T-cell (primary cell): ENCODE measurements around the gene ATP5F1E. TPM values are rescaled to one million over a fixed set of nuclear protein-coding genes. Genes with fewer than 3 reads are reported as not detected.
"Not testable (repeated sequence)": the region's sequence is repeated elsewhere in the genome, so short reads cannot be mapped to it uniquely, and the experiment has no call there.

Source experiments
- ATAC-seq, 4 experiments: fragments of 200-7000 bp in 3 of 4; fragments of 150-1000 bp in 1 of 4; cut with Tn5 transposase; replicated peaks in 1 of 4; 1 replicate in 3 of 4; 2 replicates in 1 of 4; pipeline ENCODE4 v1.10.0; 2021; ENCODE audit warnings: moderate library complexity in 3 of 4, mild to moderate bottlenecking in 2 of 4, moderate number of reproducible peaks in 1 of 4
- CTCF ChIA-PET, 2 donors: fragments of 300-600 bp; sonication (Branson Sonifier 250); formaldehyde crosslinking; loops; one replicate each; lab custom pipeline; 2022; ENCODE audit warnings: antibody characterized with exemption in 2 of 2; lab: Charles Lee
- POLR2A ChIA-PET, 2 donors: fragments of 300-600 bp; sonication (Branson Sonifier 250); formaldehyde crosslinking; loops; one replicate each; lab custom pipeline; 2022; ENCODE audit warnings: antibody characterized with exemption in 2 of 2; lab: Charles Lee
- DNase-seq, 35 experiments: peaks; one replicate each; pipeline versions ENCODE4 v3.0.0 to v3.0.0-alpha.2; 2013 to 2023
- H3K27ac ChIP-seq: one replicate; pipeline ENCODE4 v1.5.1; 2013; ENCODE audit warnings: low read length
- H3K27me3 ChIP-seq, 2 experiments: replicated peaks in 1 of 2; 1 replicate in 1 of 2; 2 replicates in 1 of 2; pipeline versions ENCODE4 v1.6.1 to v1.7.0; 2013; ENCODE audit warnings: low read length in 1 of 2, mixed read lengths in 1 of 2; ENCODE audit not compliant: control insufficient read depth in 2 of 2, insufficient read depth in 2 of 2; ENCODE audit errors: extremely low read depth in 1 of 2
- H3K36me3 ChIP-seq, 2 donors: 1 replicate in 1 of 2; 2 replicates in 1 of 2; pipeline versions ENCODE4 v1.6.1 to v1.7.0; 2013; ENCODE audit warnings: low read length in 1 of 2; ENCODE audit not compliant: control insufficient read depth in 2 of 2, insufficient read depth in 1 of 2; ENCODE audit errors: extremely low read depth in 1 of 2
- H3K4me1 ChIP-seq, 2 experiments: 1 replicate in 1 of 2; 2 replicates in 1 of 2; pipeline versions ENCODE4 v1.6.1 to v1.7.0; 2013; ENCODE audit warnings: low read length in 2 of 2, mixed read lengths in 1 of 2; ENCODE audit not compliant: insufficient read depth in 2 of 2, control insufficient read depth in 1 of 2; ENCODE audit errors: extremely low read depth in 1 of 2
- H3K4me3 ChIP-seq, 2 donors: 1 replicate in 1 of 2; 2 replicates in 1 of 2; pipeline versions ENCODE4 v1.5.1 to v1.7.0; 2013; ENCODE audit warnings: mild to moderate bottlenecking in 2 of 2, low read length in 1 of 2, moderate library complexity in 1 of 2; ENCODE audit not compliant: control insufficient read depth in 1 of 2; ENCODE audit errors: extremely low read depth in 1 of 2
- H3K9me3 ChIP-seq: 2 replicates; pipeline ENCODE4 v1.7.0; 2013
- H3K27ac Mint-ChIP-seq, 2 donors: one replicate each; pipeline ENCODE4 v1.8.0; 2020 to 2021; ENCODE audit warnings: mild to moderate bottlenecking in 2 of 2, mixed read lengths in 2 of 2
- H3K27me3 Mint-ChIP-seq, 2 donors: one replicate each; pipeline ENCODE4 v1.8.0; 2021 to 2022; ENCODE audit warnings: mixed read lengths in 2 of 2
- H3K36me3 Mint-ChIP-seq: one replicate; pipeline ENCODE4 v1.8.0; 2021; ENCODE audit warnings: mixed read lengths
- H3K4me1 Mint-ChIP-seq, 3 donors: one replicate each; pipeline ENCODE4 v1.8.0; 2020 to 2022; ENCODE audit warnings: mixed read lengths in 3 of 3, mild to moderate bottlenecking in 1 of 3
- H3K4me3 Mint-ChIP-seq, 3 donors: one replicate each; pipeline ENCODE4 v1.8.0; 2020 to 2022; ENCODE audit warnings: mild to moderate bottlenecking in 3 of 3, mixed read lengths in 3 of 3, moderate library complexity in 3 of 3
- H3K9me3 Mint-ChIP-seq, 3 donors: one replicate each; pipeline ENCODE4 v1.8.0; 2020 to 2022; ENCODE audit warnings: mixed read lengths in 3 of 3
- WGBS: methylation state at CpG from one replicate; pipeline ENCODE4 v1.1.5; 2013; ENCODE audit warnings: missing lambda C conversion rate; ENCODE audit not compliant: insufficient coverage; 5-methylcytosine and 5-hydroxymethylcytosine counted together
- total RNA-seq, 35 experiments: library from RNA in 6 of 35; stranded (reverse) in 6 of 35; fragments of 120-200 nt in 1 of 35; gene quantifications; one replicate each; pipeline versions ENCODE4 v1.2.1 to v1.2.4 and lab custom pipeline; 2013 to 2026

The ATP5F1E gene
- total RNA-seq, 5 donors from 2014 or later (not counting 1 experiment from before 2014, with no cell fraction given) = 50.6 to 105 (median 62.4) TPM

GRCh38 chr20:58987790-58988564 is 44.2 kb downstream of the ATP5F1E start:
- H3K36me3 Mint-ChIP-seq = peaks cover 58% of the 10 kb centered on the region
- ChIA-PET POLR2A (no interaction called here), CTCF (no interaction called here)
- H3K4me3 ChIP-seq = no peak overlapping the region
- H3K27me3 Mint-ChIP-seq = no peaks in the 10 kb centered on the region
- no peak overlapping the region for H3K27ac ChIP-seq
- no peak for DNase-seq
- H3K27me3 ChIP-seq = no peaks in the 10 kb centered on the region
- H3K36me3 ChIP-seq = peaks cover 8 to 77% of the 10 kb centered on the region in 2 donors
- H3K9me3 ChIP-seq = no peaks in the 10 kb centered on the region
- no peak for ATAC-seq
- no peak overlapping the region for H3K4me3 Mint-ChIP-seq
- WGBS = 92% methylated on average over 6 of the region's 9 CpGs
- no peak overlapping the region for H3K27ac Mint-ChIP-seq
- H3K4me1 ChIP-seq = peaks cover 3 to 21% of the 10 kb centered on the region in 2 experiments
- H3K4me1 Mint-ChIP-seq = peaks cover 24 to 32% (median 31%) of the 10 kb centered on the region in 3 donors
- H3K9me3 Mint-ChIP-seq = no peaks in the 10 kb centered on the region

DNA sequence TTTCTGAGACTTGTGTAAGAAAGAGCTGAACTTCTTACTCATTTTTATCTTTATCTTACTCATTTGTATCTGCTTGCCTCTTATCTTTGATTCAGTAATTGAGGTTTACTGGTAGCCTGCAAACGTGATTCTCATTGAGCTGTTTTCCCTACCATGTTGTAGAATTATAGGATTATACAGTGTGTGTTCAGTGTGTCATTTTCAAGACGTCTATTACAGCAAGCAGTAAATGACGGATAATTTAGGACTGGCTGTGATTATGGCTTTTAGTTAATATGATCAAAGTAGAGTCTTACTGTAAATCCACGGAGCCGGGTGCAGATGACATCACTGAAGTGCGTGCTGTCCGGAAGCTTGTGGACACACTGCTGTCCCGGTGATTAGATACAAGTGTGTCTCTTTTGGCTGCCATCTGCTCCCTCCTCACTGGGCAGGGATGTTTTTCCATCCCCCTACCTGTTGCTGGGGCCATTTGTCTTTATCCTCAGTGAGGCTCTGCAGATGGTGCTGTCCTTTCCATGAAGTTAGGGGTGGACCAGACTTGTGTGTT is 45.1 kb downstream of the ATP5F1E start:
- ChIA-PET CTCF (no interaction called here), POLR2A (no interaction called here)
- no peaks in the 10 kb centered on the region for H3K9me3 Mint-ChIP-seq
- WGBS = 90% methylated on average over 7 of the region's 8 CpGs
- ATAC-seq (no peak), DNase-seq (no peak)
- H3K27me3 Mint-ChIP-seq = no peaks in the 10 kb centered on the region
- H3K4me3 ChIP-seq = no peak overlapping the region
- H3K27ac ChIP-seq = no peak overlapping the region
- H3K4me1 Mint-ChIP-seq = peaks cover 33 to 42% (median 41%) of the 10 kb centered on the region in 3 donors
- peaks cover 51% of the 10 kb centered on the region for H3K36me3 Mint-ChIP-seq
- H3K27me3 ChIP-seq = no peaks in the 10 kb centered on the region
- H3K4me3 Mint-ChIP-seq = no peak overlapping the region
- H3K36me3 ChIP-seq = peaks cover 8 to 68% of the 10 kb centered on the region in 2 donors
- H3K9me3 ChIP-seq = no peaks in the 10 kb centered on the region
- peaks cover 10 to 30% of the 10 kb centered on the region in 2 experiments for H3K4me1 ChIP-seq
- peak overlapping the region; percentile 9 to 53 for H3K27ac Mint-ChIP-seq

DNA sequence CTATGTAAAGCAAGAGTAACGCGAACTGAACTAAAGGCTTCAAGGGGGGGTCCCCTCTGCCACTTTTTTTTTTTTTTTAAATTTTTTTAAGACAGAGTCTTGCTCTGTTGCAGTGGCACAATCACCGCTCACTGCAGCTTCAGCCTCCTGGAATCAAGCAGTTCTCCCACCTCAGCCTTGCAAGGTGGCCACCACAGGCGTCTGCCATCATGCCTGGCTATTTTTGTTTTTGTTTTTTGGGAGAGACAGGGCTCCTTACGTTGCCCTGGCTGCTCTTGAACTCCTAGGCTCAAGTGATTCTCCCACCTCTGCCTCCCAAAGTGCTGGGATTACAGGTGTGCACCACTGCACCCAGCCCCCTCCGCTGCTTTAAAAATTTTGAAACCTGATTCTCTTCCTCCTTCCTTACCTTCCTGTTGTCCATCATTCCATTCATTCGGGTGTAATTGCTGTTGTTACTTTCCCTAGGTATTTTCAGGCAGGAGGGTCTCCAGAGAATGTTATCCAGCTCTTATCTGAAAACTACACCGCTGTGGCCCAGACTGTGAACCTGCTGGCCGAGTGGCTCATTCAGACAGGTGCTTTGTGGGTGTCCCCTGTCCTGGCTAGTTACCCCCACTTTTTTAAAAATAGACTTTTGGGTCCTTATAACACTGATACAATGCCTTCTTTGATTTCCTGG is 45.7 kb downstream of the ATP5F1E start:
- no peak overlapping the region for H3K27ac ChIP-seq
- ATAC-seq (no peak), DNase-seq (no peak)
- peaks cover 5 to 61% of the 10 kb centered on the region in 2 donors for H3K36me3 ChIP-seq
- peaks cover 47% of the 10 kb centered on the region for H3K36me3 Mint-ChIP-seq
- H3K27ac Mint-ChIP-seq = peak overlapping the region in 1 of 2 donors; percentile 53
- WGBS = 100% methylated on average over 2 of the region's 9 CpGs
- ChIA-PET POLR2A (no interaction called here), CTCF (no interaction called here)
- H3K4me1 ChIP-seq = peaks cover 10 to 35% of the 10 kb centered on the region in 2 experiments
- H3K4me3 ChIP-seq = no peak overlapping the region
- no peaks in the 10 kb centered on the region for H3K9me3 ChIP-seq
- H3K27me3 ChIP-seq = no peaks in the 10 kb centered on the region
- no peaks in the 10 kb centered on the region for H3K27me3 Mint-ChIP-seq
- H3K9me3 Mint-ChIP-seq = no peaks in the 10 kb centered on the region
- peaks cover 38 to 44% (median 44%) of the 10 kb centered on the region in 3 donors for H3K4me1 Mint-ChIP-seq
- no peak overlapping the region for H3K4me3 Mint-ChIP-seq

DNA sequence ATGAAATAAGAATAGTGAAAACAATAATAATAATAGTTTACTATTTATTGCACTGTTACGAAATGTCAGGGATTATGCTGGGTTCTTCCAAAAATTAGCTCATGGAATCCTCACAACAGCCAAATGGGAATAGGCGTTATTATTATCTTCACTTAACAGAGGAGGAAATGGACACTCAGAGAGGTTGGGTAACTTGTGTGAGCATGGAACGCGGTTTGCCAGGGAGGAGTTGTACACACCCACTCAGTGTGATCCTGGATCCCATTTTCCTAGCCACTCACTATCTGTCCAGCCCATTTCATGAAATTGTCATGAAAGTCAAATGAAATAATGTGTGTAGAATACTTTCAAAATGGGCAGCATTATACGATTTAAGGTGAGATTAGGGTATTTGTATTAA is 46.5 kb downstream of the ATP5F1E start:
- POLR2A ChIA-PET = no interaction called here
- CTCF ChIA-PET = no interaction called here
- H3K9me3 Mint-ChIP-seq = no peaks in the 10 kb centered on the region
- H3K27me3 Mint-ChIP-seq = no peaks in the 10 kb centered on the region
- H3K4me3 ChIP-seq = no peak overlapping the region
- H3K27ac Mint-ChIP-seq = peak overlapping the region in 1 of 2 donors; percentile 4
- peaks cover 38 to 45% (median 44%) of the 10 kb centered on the region in 3 donors for H3K4me1 Mint-ChIP-seq
- DNase-seq (no peak), ATAC-seq (no peak)
- H3K27me3 ChIP-seq = no peaks in the 10 kb centered on the region
- no CpG with 5 or more reads among the region's 5 CpGs for WGBS
- no peak overlapping the region for H3K4me3 Mint-ChIP-seq
- H3K9me3 ChIP-seq = no peaks in the 10 kb centered on the region
- peaks cover 10 to 37% of the 10 kb centered on the region in 2 experiments for H3K4me1 ChIP-seq
- no peak overlapping the region for H3K27ac ChIP-seq
- peaks cover 0 to 54% of the 10 kb centered on the region in 2 donors for H3K36me3 ChIP-seq
- peaks cover 39% of the 10 kb centered on the region for H3K36me3 Mint-ChIP-seq

GRCh38 chr20:58984691-58985090 is 47.4 kb downstream of the ATP5F1E start:
- Mint-ChIP-seq H3K27ac (peak overlapping the region; percentile 5 to 75), H3K36me3 (peaks cover 34% of the 10 kb centered on the region), H3K4me1 (peaks cover 38 to 47% (median 45%) of the 10 kb centered on the region in 3 donors), H3K27me3 (no peaks in the 10 kb centered on the region), H3K4me3 (no peak overlapping the region), H3K9me3 (no peaks in the 10 kb centered on the region)
- peaks cover 10 to 42% of the 10 kb centered on the region in 2 experiments for H3K4me1 ChIP-seq
- H3K27me3 ChIP-seq = no peaks in the 10 kb centered on the region
- no peaks in the 10 kb centered on the region for H3K9me3 ChIP-seq
- H3K36me3 ChIP-seq = peaks cover 0 to 46% of the 10 kb centered on the region in 2 donors
- no peak for DNase-seq
- no peak overlapping the region for H3K27ac ChIP-seq
- ChIA-PET POLR2A (no interaction called here), CTCF (interaction anchor here in 1 of 2 donors (0.6 kb wide), 1 partner anchor 9 kb away, joined by 3 read pairs; no protein-coding TSS in a partner anchor)
- no peak overlapping the region for H3K4me3 ChIP-seq
- ATAC-seq = no peak
- 95% methylated on average over 5 of the region's 6 CpGs for WGBS

GRCh38 chr20:58983115-58983468 is 49.0 kb downstream of the ATP5F1E start:
- Histone ChIP-seq H3K36me3 (peaks cover 0 to 30% of the 10 kb centered on the region in 2 donors), H3K4me1 (peaks cover 10 to 42% of the 10 kb centered on the region in 2 experiments)
- H3K4me3 ChIP-seq, H3K9me3 Mint-ChIP-seq, H3K27ac ChIP-seq, DNase-seq, H3K27me3 ChIP-seq, H3K27me3 Mint-ChIP-seq, H3K9me3 ChIP-seq, ATAC-seq: not testable (repeated sequence)
- peak overlapping the region in 2 of 3 donors; percentile 21 to 52 for H3K4me3 Mint-ChIP-seq
- peaks cover 38 to 47% (median 45%) of the 10 kb centered on the region in 3 donors for H3K4me1 Mint-ChIP-seq
- 87% methylated on average over 9 of the region's 12 CpGs for WGBS
- ChIA-PET CTCF (interaction anchor here in 1 of 2 donors (0.6 kb wide), 1 partner anchor 500 kb away, joined by 3 read pairs; no protein-coding TSS in a partner anchor), POLR2A (interaction anchor here (0.6 kb wide), 3 partner anchors 94 to 600 kb away, joined by 3 to 5 read pairs (median 4); no protein-coding TSS in a partner anchor)
- peaks cover 22% of the 10 kb centered on the region for H3K36me3 Mint-ChIP-seq
- H3K27ac Mint-ChIP-seq = peak overlapping the region in 1 of 2 donors; percentile 65
